GM12878 (cell line): ENCODE measurements around the gene SOX11. TPM values are rescaled to one million over a fixed set of nuclear protein-coding genes. Genes with fewer than 3 reads are reported as not detected.

Source experiments
- ATAC-seq: fragments of 200-7000 bp; cut with Tn5 transposase; 3 replicates; pipeline ENCODE4 v1.9.1; 2020; ENCODE audit warnings: mild to moderate bottlenecking, moderate library complexity
- BruUV-seq: library from RNA; stranded (reverse); fragments of 400-500 nt; replicated peaks from 2 replicates; lab custom pipeline; 2021; lab: Mats Ljungman, UMichigan
- CTCF ChIA-PET: fragments of 300-600 bp; sonication (Branson Sonifier 250); formaldehyde crosslinking; extraction: SDS; loops from one replicate; lab custom pipeline; 2021; ENCODE audit warnings: inconsistent platforms; lab: Yijun Ruan, JAX
- POLR2A ChIA-PET: fragments of 350-600 bp; formaldehyde crosslinking; extraction: SDS; loops from one replicate; lab custom pipeline; 2021; ENCODE audit warnings: inconsistent platforms; lab: Charles Lee
- RAD21 ChIA-PET: fragments of 300-600 bp; sonication (Branson Sonifier 250); formaldehyde crosslinking; loops from one replicate; lab custom pipeline; 2023; ENCODE audit warnings: antibody characterized with exemption; ENCODE audit not compliant: unreplicated experiment; lab: Charles Lee
- SMC1A ChIA-PET: fragments of 300-600 bp; sonication (Branson Sonifier 250); formaldehyde crosslinking; loops from one replicate; lab custom pipeline; 2023; ENCODE audit not compliant: unreplicated experiment, uncharacterized antibody; lab: Charles Lee
- DNase-seq: peaks from one replicate; pipeline ENCODE4 v3.0.0-alpha.2; 2011; ENCODE audit warnings: low read depth, low spot score
- FAIRE-seq: peaks from 3 replicates; lab custom pipeline; 2011; peaks lifted over from hg19 to GRCh38; lab: Jason Lieb, UNC
- H2AFZ ChIP-seq: 2 replicates; pipeline ENCODE4 v1.6.0; 2011; ENCODE audit warnings: low read depth, low read length, control low read depth; ENCODE audit not compliant: control insufficient read depth
- H3K27ac ChIP-seq: 2 replicates; pipeline ENCODE4 v1.5.1; 2011; ENCODE audit warnings: control low read depth; ENCODE audit not compliant: control insufficient read depth, insufficient read depth
- H3K27me3 ChIP-seq, 2 experiments: replicated peaks in 1 of 2; 2 replicates each; pipeline versions ENCODE4 v1.6.0 to v1.6.1; 2011; ENCODE audit warnings: low read length in 1 of 2; ENCODE audit not compliant: control insufficient read depth in 2 of 2, insufficient read depth in 2 of 2
- H3K36me3 ChIP-seq, 2 experiments: 2 replicates each; pipeline ENCODE4 v1.5.1; 2011; ENCODE audit warnings: low read length in 1 of 2; ENCODE audit not compliant: control insufficient read depth in 2 of 2, insufficient read depth in 2 of 2
- H3K4me1 ChIP-seq: 2 replicates; pipeline ENCODE4 v1.6.1; 2011; ENCODE audit warnings: mild to moderate bottlenecking, low read length, moderate library complexity, mixed read lengths; ENCODE audit not compliant: control insufficient read depth, insufficient read depth
- H3K4me2 ChIP-seq: 2 replicates; pipeline ENCODE4 v1.6.0; 2011; ENCODE audit warnings: control low read depth; ENCODE audit not compliant: control insufficient read depth, insufficient read depth
- H3K4me3 ChIP-seq: fragments of 200-600 bp; sonication (generic); 2 replicates; pipeline ENCODE4 v1.5.1; 2016
- H3K79me2 ChIP-seq: 2 replicates; pipeline ENCODE4 v1.6.0; 2011; ENCODE audit warnings: low read length; ENCODE audit not compliant: control insufficient read depth, insufficient read depth
- H3K9ac ChIP-seq: 2 replicates; pipeline ENCODE4 v1.8.0; 2011; ENCODE audit warnings: low read length, control low read depth, mixed read lengths; ENCODE audit not compliant: control insufficient read depth, insufficient read depth
- H3K9me3 ChIP-seq: replicated peaks from 3 replicates; pipeline ENCODE4 v1.5.1; 2011; ENCODE audit warnings: mild to moderate bottlenecking, low read length; ENCODE audit not compliant: control insufficient read depth, insufficient read depth
- H4K20me1 ChIP-seq: 2 replicates; pipeline ENCODE4 v1.6.0; 2011; ENCODE audit not compliant: control insufficient read depth, insufficient read depth
- BHLHE40 ChIP-seq, 2 experiments: fragments of 450-650 bp in 1 of 2; IDR thresholded peaks; 2 replicates each; pipeline ENCODE4 v1.6.1; 2011 to 2017; ENCODE audit warnings: low read depth in 2 of 2, borderline replicate concordance in 1 of 2, improper control_type of control experiment in 1 of 2, low read length in 1 of 2, mild to moderate bottlenecking in 1 of 2
- BRCA1 ChIP-seq: IDR thresholded peaks from 2 replicates; pipeline ENCODE4 v1.6.1; 2011; ENCODE audit warnings: low read depth, low read length, improper control_type of control experiment
- CEBPB ChIP-seq, 2 experiments: fragments of 150-350 bp in 1 of 2; IDR thresholded peaks; 2 replicates each; pipeline ENCODE4 v1.6.1; 2012 to 2014; ENCODE audit warnings: low read depth in 2 of 2, low read length in 2 of 2, borderline replicate concordance in 1 of 2, inconsistent platforms in 1 of 2
- CHD2 ChIP-seq: IDR thresholded peaks from 2 replicates; pipeline ENCODE4 v1.6.1; 2011; ENCODE audit warnings: low read depth, low read length, improper control_type of control experiment, borderline replicate concordance
- EP300 ChIP-seq, 2 experiments: fragments of 150-350 bp in 1 of 2; IDR thresholded peaks; 2 replicates each; pipeline ENCODE4 v1.6.1; 2011 to 2012; ENCODE audit warnings: low read depth in 2 of 2, low read length in 2 of 2, borderline replicate concordance in 1 of 2, improper control_type of control experiment in 1 of 2, inconsistent platforms in 1 of 2; ENCODE audit not compliant: control insufficient read depth in 1 of 2
- FOS ChIP-seq: IDR thresholded peaks from 3 replicates; pipeline ENCODE4 v1.6.1; 2011; ENCODE audit warnings: borderline replicate concordance; ENCODE audit not compliant: insufficient read length; ENCODE audit errors: extremely low read depth
- FOXK2 ChIP-seq: fragments of 450-650 bp; IDR thresholded peaks from 2 replicates; pipeline ENCODE4 v1.6.1; 2017; ENCODE audit warnings: mild to moderate bottlenecking, moderate library complexity
- GABPA ChIP-seq: IDR thresholded peaks from 2 replicates; pipeline ENCODE4 v1.6.1; 2014; ENCODE audit warnings: antibody characterized with exemption, low read depth, mild to moderate bottlenecking, inconsistent platforms
- JUNB ChIP-seq: IDR thresholded peaks from 2 replicates; pipeline ENCODE4 v1.6.1; 2016; ENCODE audit warnings: antibody characterized with exemption, mild to moderate bottlenecking
- MTA3 ChIP-seq: IDR thresholded peaks from 2 replicates; pipeline ENCODE4 v1.6.1; 2012; ENCODE audit warnings: low read length, inconsistent platforms, borderline replicate concordance
- POLR2AphosphoS2 ChIP-seq: IDR thresholded peaks from 2 replicates; pipeline ENCODE4 v1.6.1; 2011; ENCODE audit warnings: low read depth, mild to moderate bottlenecking, low read length, improper control_type of control experiment, moderate library complexity
- RAD21 ChIP-seq: IDR thresholded peaks from 2 replicates; pipeline ENCODE4 v1.6.1; 2011; ENCODE audit warnings: mild to moderate bottlenecking, low read depth, low read length, moderate library complexity; ENCODE audit not compliant: insufficient read depth
- SMC3 ChIP-seq: IDR thresholded peaks from 2 replicates; pipeline ENCODE4 v1.6.1; 2011; ENCODE audit warnings: low read length, improper control_type of control experiment, borderline replicate concordance
- ZBED1 ChIP-seq: IDR thresholded peaks from 2 replicates; pipeline ENCODE4 v1.6.1; 2016; ENCODE audit warnings: borderline replicate concordance
- WGBS: methylation state at CpG from one replicate; pipeline ENCODE4 v1.1.6; 2016; ENCODE audit warnings: low lambda C conversion rate; ENCODE audit not compliant: insufficient replicate concordance, insufficient coverage; ENCODE audit errors: missing lambda C conversion rate; 5-methylcytosine and 5-hydroxymethylcytosine counted together
- in situ Hi-C: fragments of 300-500 bp; cut with MboI; formaldehyde crosslinking; loops from 9 replicates; pipeline ENCODE4 v1.14.3; 2018; ENCODE audit warnings: mixed read lengths
- intact Hi-C: fragments of 100-400 bp; cut with micrococcal nuclease; formaldehyde crosslinking; loops from one replicate; pipeline ENCODE4 v1.14.2; 2022; ENCODE audit not compliant: unreplicated experiment
- polyA plus RNA-seq, 11 experiments: library from polyadenylated mRNA; depleted of rRNA in 4 of 11; unstranded in 6 of 11; stranded (reverse) in 5 of 11; fragments of >200 nt; fragmentation: Nextera tagmentation in 4 of 11; fragmentation: Illumina TruSeq in 1 of 11; extraction: Ambion mirVana in 4 of 11; extraction: Trizol in 1 of 11; gene quantifications; 1 replicate in 1 of 11; 2 replicates in 10 of 11; pipeline versions ENCODE4 v1.2.1 to v1.2.3, GENCODE V29; 2011 to 2016; ENCODE audit warnings: inconsistent platforms in 2 of 11, missing spikeins in 2 of 11, low read depth in 1 of 11
- total RNA-seq, 4 experiments: library from RNA; depleted of rRNA in 3 of 4; stranded (reverse); fragments of >200 nt in 3 of 4; fragmentation: Illumina TruSeq in 1 of 4; extraction: Trizol in 1 of 4; gene quantifications; 2 replicates each; pipeline versions ENCODE4 v1.2.1 to v1.2.3, GENCODE V29; 2013 to 2021
- TF ChIP-seq, protein P1 (sequence below): fragments of 450-650 bp; IDR thresholded peaks from 2 replicates; pipeline ENCODE4 v1.6.1; 2017; ENCODE audit warnings: mild to moderate bottlenecking
- TF ChIP-seq, protein P2 (sequence below): IDR thresholded peaks from 2 replicates; pipeline ENCODE4 v1.6.1; 2011; ENCODE audit warnings: borderline replicate concordance, low read depth, mild to moderate bottlenecking, moderate library complexity, mixed read lengths, low read length; ENCODE audit not compliant: insufficient read depth; ENCODE audit errors: extremely low read length
- TF ChIP-seq, protein P3 (sequence below): IDR thresholded peaks from 2 replicates; pipeline ENCODE4 v1.6.1; 2012; ENCODE audit warnings: low read depth, low read length, improper control_type of control experiment

SOX11 gene
- total and polyA plus RNA-seq, 10 of the 15 experiments (the other 5 are each of a cell fraction or from before 2014, with no cell fraction given): 0.03 to 0.04 (median 0.03) TPM; not detected in 7

DNA sequence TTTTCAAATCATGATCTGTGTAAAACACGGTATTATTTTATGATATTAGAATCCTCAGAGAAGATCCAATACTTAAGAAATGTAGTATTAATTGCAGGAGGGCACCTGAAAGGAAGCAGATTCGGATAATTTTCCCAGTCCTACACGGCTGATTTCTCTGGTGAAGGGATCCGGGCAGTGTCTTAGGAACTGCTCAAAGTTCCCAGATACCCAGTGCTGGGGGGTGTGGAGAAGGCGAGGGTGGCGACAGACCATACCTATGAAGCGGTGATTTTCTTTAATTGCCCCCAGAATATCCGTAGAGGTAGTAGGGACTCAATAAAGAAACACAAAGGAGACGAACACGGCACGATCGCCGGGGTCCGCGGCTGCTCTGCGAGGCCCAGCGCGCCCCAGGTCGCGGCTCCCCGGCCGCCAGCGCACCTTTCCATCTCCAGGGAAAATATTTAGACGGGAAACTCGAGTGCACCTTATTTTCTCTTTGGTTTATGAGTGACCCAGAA is 1.4 kb upstream of the SOX11 start:
- WGBS: 36% methylated on average over 25 of the region's 25 CpGs
- in situ Hi-C loops: no loop called here
- no peaks in the 10 kb centered on the region for H3K36me3 ChIP-seq
- ChIA-PET CTCF (no interaction called here), SMC1A (no interaction called here), POLR2A (no interaction called here), RAD21 (no interaction called here)
- H2AFZ ChIP-seq: no peak overlapping the region
- no peak overlapping the region for H3K4me3 ChIP-seq
- BruUV-seq: no TSS peak
- intact Hi-C loops: no loop called here
- FAIRE-seq: no peak
- H3K4me1 ChIP-seq: no peaks in the 10 kb centered on the region
- no peak overlapping the region for H3K4me2 ChIP-seq
- no peak for ATAC-seq
- H3K27me3 ChIP-seq: peaks cover 0 to 9% of the 10 kb centered on the region in 2 experiments; a peak in 3 of 4 replicates
- DNase-seq: no peak
- H3K27ac ChIP-seq: no peak overlapping the region
- H3K9me3 ChIP-seq: peaks cover 2% of the 10 kb centered on the region; the same call in 2 of the 3 replicates
- H3K9ac ChIP-seq: no peak overlapping the region
- H3K79me2 ChIP-seq: no peaks in the 10 kb centered on the region
- H4K20me1 ChIP-seq: no peaks in the 10 kb centered on the region
- TF ChIP-seq FOXK2 (no peak), EP300 (IDR thresholded peaks at IDR 0.05; ENCODE audit: borderline replicate concordance in 1 of 2, control insufficient read depth in 1 of 2, low read depth in 2 of 2, low read length in 2 of 2) (no peak), CEBPB (IDR thresholded peaks at IDR 0.05; ENCODE audit: borderline replicate concordance in 1 of 2, low read depth in 2 of 2, low read length in 2 of 2) (no peak), MTA3 (no peak), FOS (no peak), BRCA1 (no peak), SMC3 (no peak), GABPA (no peak), BHLHE40 (IDR thresholded peaks at IDR 0.05; ENCODE audit: borderline replicate concordance in 1 of 2, low read depth in 2 of 2, low read length in 1 of 2) (no peak), RAD21 (no peak), CHD2 (no peak), ZBED1 (no peak), POLR2AphosphoS2 (no peak), JUNB (no peak)
- TF ChIP-seq, protein P1, sequence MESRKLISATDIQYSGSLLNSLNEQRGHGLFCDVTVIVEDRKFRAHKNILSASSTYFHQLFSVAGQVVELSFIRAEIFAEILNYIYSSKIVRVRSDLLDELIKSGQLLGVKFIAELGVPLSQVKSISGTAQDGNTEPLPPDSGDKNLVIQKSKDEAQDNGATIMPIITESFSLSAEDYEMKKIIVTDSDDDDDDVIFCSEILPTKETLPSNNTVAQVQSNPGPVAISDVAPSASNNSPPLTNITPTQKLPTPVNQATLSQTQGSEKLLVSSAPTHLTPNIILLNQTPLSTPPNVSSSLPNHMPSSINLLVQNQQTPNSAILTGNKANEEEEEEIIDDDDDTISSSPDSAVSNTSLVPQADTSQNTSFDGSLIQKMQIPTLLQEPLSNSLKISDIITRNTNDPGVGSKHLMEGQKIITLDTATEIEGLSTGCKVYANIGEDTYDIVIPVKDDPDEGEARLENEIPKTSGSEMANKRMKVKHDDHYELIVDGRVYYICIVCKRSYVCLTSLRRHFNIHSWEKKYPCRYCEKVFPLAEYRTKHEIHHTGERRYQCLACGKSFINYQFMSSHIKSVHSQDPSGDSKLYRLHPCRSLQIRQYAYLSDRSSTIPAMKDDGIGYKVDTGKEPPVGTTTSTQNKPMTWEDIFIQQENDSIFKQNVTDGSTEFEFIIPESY: no peak
- TF ChIP-seq, protein P2, sequence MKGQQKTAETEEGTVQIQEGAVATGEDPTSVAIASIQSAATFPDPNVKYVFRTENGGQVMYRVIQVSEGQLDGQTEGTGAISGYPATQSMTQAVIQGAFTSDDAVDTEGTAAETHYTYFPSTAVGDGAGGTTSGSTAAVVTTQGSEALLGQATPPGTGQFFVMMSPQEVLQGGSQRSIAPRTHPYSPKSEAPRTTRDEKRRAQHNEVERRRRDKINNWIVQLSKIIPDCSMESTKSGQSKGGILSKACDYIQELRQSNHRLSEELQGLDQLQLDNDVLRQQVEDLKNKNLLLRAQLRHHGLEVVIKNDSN: no peak
- TF ChIP-seq, protein P3, sequence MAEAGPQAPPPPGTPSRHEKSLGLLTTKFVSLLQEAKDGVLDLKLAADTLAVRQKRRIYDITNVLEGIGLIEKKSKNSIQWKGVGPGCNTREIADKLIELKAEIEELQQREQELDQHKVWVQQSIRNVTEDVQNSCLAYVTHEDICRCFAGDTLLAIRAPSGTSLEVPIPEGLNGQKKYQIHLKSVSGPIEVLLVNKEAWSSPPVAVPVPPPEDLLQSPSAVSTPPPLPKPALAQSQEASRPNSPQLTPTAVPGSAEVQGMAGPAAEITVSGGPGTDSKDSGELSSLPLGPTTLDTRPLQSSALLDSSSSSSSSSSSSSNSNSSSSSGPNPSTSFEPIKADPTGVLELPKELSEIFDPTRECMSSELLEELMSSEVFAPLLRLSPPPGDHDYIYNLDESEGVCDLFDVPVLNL: no peak
